Measurements from ENCODE around the gene CLIP3.

GRCh38 chr19:36009220-36009619, 23.5 kb downstream of the CLIP3 start:
- TF ChIP-seq POLR2A (IDR thresholded peaks at IDR 0.05) (peak in 2 of 3 donors; percentile 8 to 10), CTCF (IDR thresholded peaks at IDR 0.05) (no peak)
